HEK293 (cell line): Measurements from ENCODE around the gene NRROS.

Source experiments
- ATF2 ChIP-seq: fragments of 450-650 bp; formaldehyde crosslinking; IDR thresholded peaks from 2 replicates; pipeline ENCODE4 v1.5.1; 2016; ENCODE audit warnings: missing biosample characterization, missing genetic modification characterization, low read depth
- WT1 ChIP-seq: fragments of 450-650 bp; formaldehyde crosslinking; IDR thresholded peaks from 2 replicates; pipeline ENCODE4 v1.5.1; 2016; ENCODE audit warnings: missing biosample characterization, missing genetic modification characterization
- ZBTB1 ChIP-seq: fragments of 450-650 bp; formaldehyde crosslinking; IDR thresholded peaks from 2 replicates; pipeline ENCODE4 v1.5.1; 2016; ENCODE audit warnings: missing biosample characterization, missing genetic modification characterization
- ZBTB21 ChIP-seq: fragments of 450-650 bp; formaldehyde crosslinking; IDR thresholded peaks from 2 replicates; pipeline ENCODE4 v1.5.1; 2017; ENCODE audit warnings: missing biosample characterization, missing genetic modification characterization
- ZBTB8A ChIP-seq: fragments of 450-650 bp; formaldehyde crosslinking; IDR thresholded peaks from 2 replicates; pipeline ENCODE4 v1.5.1; 2016; ENCODE audit warnings: missing biosample characterization, missing genetic modification characterization
- ZEB2 ChIP-seq: fragments of 450-650 bp; formaldehyde crosslinking; IDR thresholded peaks from 2 replicates; pipeline ENCODE4 v1.5.1; 2016; ENCODE audit warnings: missing biosample characterization, missing genetic modification characterization
- ZNF10 ChIP-seq: fragments of 450-650 bp; formaldehyde crosslinking; IDR thresholded peaks from 2 replicates; pipeline ENCODE4 v1.5.1; 2017; ENCODE audit warnings: missing biosample characterization, missing genetic modification characterization
- ZNF292 ChIP-seq: fragments of 450-650 bp; formaldehyde crosslinking; IDR thresholded peaks from 2 replicates; pipeline ENCODE4 v1.5.1; 2016; ENCODE audit warnings: low read depth, missing biosample characterization, missing genetic modification characterization, borderline replicate concordance
- ZNF398 ChIP-seq: fragments of 450-650 bp; formaldehyde crosslinking; IDR thresholded peaks from 2 replicates; pipeline ENCODE4 v1.5.1; 2017; ENCODE audit warnings: missing biosample characterization, missing genetic modification characterization
- ZNF416 ChIP-seq: fragments of 450-650 bp; formaldehyde crosslinking; IDR thresholded peaks from 2 replicates; pipeline ENCODE4 v1.5.1; 2016; ENCODE audit warnings: missing biosample characterization, missing genetic modification characterization
- ZNF830 ChIP-seq: fragments of 450-650 bp; IDR thresholded peaks from 2 replicates; pipeline ENCODE4 v1.5.0; 2018; ENCODE audit warnings: missing biosample characterization, missing genetic modification characterization, low read depth, mild to moderate bottlenecking, moderate library complexity
- TF ChIP-seq, protein P1 (sequence below): fragments of 450-650 bp; formaldehyde crosslinking; IDR thresholded peaks from 2 replicates; pipeline ENCODE4 v1.5.1; 2016; ENCODE audit warnings: missing biosample characterization, missing genetic modification characterization

GRCh38 chr3:196590279-196590678 lies 49.2 kb upstream of the NRROS start:
- TF ChIP-seq ZNF10 (tag by site-specific recombination) (no peak), ZBTB1 (no peak), ZNF830 (no peak), ZNF398 (no peak), ZNF292 (tag by site-specific recombination) (no peak), ATF2 (tag by site-specific recombination) (no peak), WT1 (tag by site-specific recombination) (no peak), ZBTB21 (tag by site-specific recombination) (no peak), ZBTB8A (tag by site-specific recombination) (no peak), ZEB2 (tag by site-specific recombination) (no peak), ZNF416 (tag by site-specific recombination) (no peak)
- TF ChIP-seq, protein P1, sequence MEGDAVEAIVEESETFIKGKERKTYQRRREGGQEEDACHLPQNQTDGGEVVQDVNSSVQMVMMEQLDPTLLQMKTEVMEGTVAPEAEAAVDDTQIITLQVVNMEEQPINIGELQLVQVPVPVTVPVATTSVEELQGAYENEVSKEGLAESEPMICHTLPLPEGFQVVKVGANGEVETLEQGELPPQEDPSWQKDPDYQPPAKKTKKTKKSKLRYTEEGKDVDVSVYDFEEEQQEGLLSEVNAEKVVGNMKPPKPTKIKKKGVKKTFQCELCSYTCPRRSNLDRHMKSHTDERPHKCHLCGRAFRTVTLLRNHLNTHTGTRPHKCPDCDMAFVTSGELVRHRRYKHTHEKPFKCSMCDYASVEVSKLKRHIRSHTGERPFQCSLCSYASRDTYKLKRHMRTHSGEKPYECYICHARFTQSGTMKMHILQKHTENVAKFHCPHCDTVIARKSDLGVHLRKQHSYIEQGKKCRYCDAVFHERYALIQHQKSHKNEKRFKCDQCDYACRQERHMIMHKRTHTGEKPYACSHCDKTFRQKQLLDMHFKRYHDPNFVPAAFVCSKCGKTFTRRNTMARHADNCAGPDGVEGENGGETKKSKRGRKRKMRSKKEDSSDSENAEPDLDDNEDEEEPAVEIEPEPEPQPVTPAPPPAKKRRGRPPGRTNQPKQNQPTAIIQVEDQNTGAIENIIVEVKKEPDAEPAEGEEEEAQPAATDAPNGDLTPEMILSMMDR: no peak
